Upper lobe of left lung (tissue), 6 donors: ENCODE data around the gene ADD2. TPM values are rescaled to one million over a fixed set of nuclear protein-coding genes. Genes with fewer than 3 reads are reported as not detected.
"Not testable (repeated sequence)": the region's sequence is repeated elsewhere in the genome, so short reads cannot be mapped to it uniquely, and the experiment has no call there.

Experiments
- ATAC-seq, 2 donors: fragments of 200-7000 bp; cut with Tn5 transposase; one replicate each; pipeline ENCODE4 v1.9.1; 2022; ENCODE audit warnings: mild to moderate bottlenecking in 2 of 2, moderate library complexity in 2 of 2; ENCODE audit not compliant: low FRiP score in 2 of 2
- DNase-seq, 2 donors: peaks; one replicate each; pipeline ENCODE4 v3.0.0-alpha.2; 2019 to 2020
- H3K27ac ChIP-seq, 4 donors: fragments of 200-600 bp; sonication (generic); one replicate each; pipeline ENCODE4 v1.5.1; 2016 to 2019
- H3K27me3 ChIP-seq, 4 donors: fragments of 200-600 bp; sonication (generic); one replicate each; pipeline ENCODE4 v1.5.1; 2017 to 2019
- H3K36me3 ChIP-seq, 4 donors: fragments of 200-600 bp; sonication (generic); one replicate each; pipeline ENCODE4 v1.5.1; 2016 to 2019
- H3K4me1 ChIP-seq, 4 donors: fragments of 200-600 bp; sonication (generic); one replicate each; pipeline ENCODE4 v1.5.1; 2018 to 2019
- H3K4me3 ChIP-seq, 4 donors: fragments of 200-600 bp; sonication (generic); one replicate each; pipeline ENCODE4 v1.5.1; 2017 to 2019; ENCODE audit warnings: mild to moderate bottlenecking in 2 of 4, moderate library complexity in 1 of 4
- H3K9me3 ChIP-seq, 4 donors: fragments of 200-600 bp; sonication (generic); one replicate each; pipeline ENCODE4 v1.5.1; 2018 to 2019
- EP300 ChIP-seq, 4 donors: sonication (generic); formaldehyde crosslinking; IDR thresholded peaks; one replicate each; pipeline ENCODE4 v1.5.1; 2017; ENCODE audit warnings: antibody characterized with exemption in 4 of 4, control low read depth in 2 of 4
- POLR2A ChIP-seq, 4 donors: fragments of 450-650 bp; IDR thresholded peaks; one replicate each; pipeline ENCODE4 v1.5.1; 2016 to 2017; ENCODE audit warnings: antibody characterized with exemption in 4 of 4, mild to moderate bottlenecking in 2 of 4
- POLR2AphosphoS5 ChIP-seq, 2 donors: sonication (generic); formaldehyde crosslinking; IDR thresholded peaks; one replicate each; pipeline ENCODE4 v1.5.1; 2017; ENCODE audit warnings: antibody characterized with exemption in 2 of 2
- WGBS, 2 donors: methylation state at CpG; one replicate each; pipeline ENCODE4 v1.1.5; 2017 to 2018; 5-methylcytosine and 5-hydroxymethylcytosine counted together
- total RNA-seq, 6 donors: library from RNA; depleted of rRNA in 4 of 6; stranded (reverse); fragments of >200 nt in 4 of 6; gene quantifications; one replicate each; pipeline versions ENCODE4 v1.1.0 to v1.2.1, GENCODE V29; 2016 to 2021
- TF ChIP-seq, protein P1 (sequence below), 6 experiments: fragments of 450-650 bp in 4 of 6; fragments of 200-600 bp in 2 of 6; sonication (generic) in 2 of 6; IDR thresholded peaks; one replicate each; pipeline ENCODE4 v1.5.1; 2016 to 2019; ENCODE audit warnings: antibody characterized with exemption in 6 of 6
- donor health status: DM: no; HTN: no; CAD: no; lungs with moderate emphysema.
- donor health status: DM: no; HTN: yes; CAD: no; lungs with severe emphysema.

ADD2 gene
- total RNA-seq, 6 donors from 2014 or later = under 0.01 to 3.3 (median 0.50) TPM

- 89 to 94% methylated on average over 2 of the region's 2 CpGs for WGBS, 2 donors
- H3K4me3 ChIP-seq = no peak overlapping the region
- H3K36me3 ChIP-seq = no peaks in the 10 kb centered on the region
- DNase-seq (no peak), ATAC-seq (no peak)
- H3K9me3 ChIP-seq = peaks cover 0 to 4% (median 0%) of the 10 kb centered on the region in 4 donors
- no peak for TF ChIP-seq EP300 (IDR thresholded peaks at IDR 0.05)
- TF ChIP-seq POLR2AphosphoS5 (IDR thresholded peaks at IDR 0.05) = no peak
- TF ChIP-seq POLR2A (IDR thresholded peaks at IDR 0.05) = no peak
- TF ChIP-seq, protein P1, sequence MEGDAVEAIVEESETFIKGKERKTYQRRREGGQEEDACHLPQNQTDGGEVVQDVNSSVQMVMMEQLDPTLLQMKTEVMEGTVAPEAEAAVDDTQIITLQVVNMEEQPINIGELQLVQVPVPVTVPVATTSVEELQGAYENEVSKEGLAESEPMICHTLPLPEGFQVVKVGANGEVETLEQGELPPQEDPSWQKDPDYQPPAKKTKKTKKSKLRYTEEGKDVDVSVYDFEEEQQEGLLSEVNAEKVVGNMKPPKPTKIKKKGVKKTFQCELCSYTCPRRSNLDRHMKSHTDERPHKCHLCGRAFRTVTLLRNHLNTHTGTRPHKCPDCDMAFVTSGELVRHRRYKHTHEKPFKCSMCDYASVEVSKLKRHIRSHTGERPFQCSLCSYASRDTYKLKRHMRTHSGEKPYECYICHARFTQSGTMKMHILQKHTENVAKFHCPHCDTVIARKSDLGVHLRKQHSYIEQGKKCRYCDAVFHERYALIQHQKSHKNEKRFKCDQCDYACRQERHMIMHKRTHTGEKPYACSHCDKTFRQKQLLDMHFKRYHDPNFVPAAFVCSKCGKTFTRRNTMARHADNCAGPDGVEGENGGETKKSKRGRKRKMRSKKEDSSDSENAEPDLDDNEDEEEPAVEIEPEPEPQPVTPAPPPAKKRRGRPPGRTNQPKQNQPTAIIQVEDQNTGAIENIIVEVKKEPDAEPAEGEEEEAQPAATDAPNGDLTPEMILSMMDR (IDR thresholded peaks at IDR 0.05) = no peak
- no peaks in the 10 kb centered on the region for H3K27me3 ChIP-seq
- H3K27ac ChIP-seq = no peak overlapping the region
- H3K4me1 ChIP-seq = no peaks in the 10 kb centered on the region
These were observed 31.7 kb upstream of the ADD2 start for GRCh38 chr2:70799706-70800105.

DNA sequence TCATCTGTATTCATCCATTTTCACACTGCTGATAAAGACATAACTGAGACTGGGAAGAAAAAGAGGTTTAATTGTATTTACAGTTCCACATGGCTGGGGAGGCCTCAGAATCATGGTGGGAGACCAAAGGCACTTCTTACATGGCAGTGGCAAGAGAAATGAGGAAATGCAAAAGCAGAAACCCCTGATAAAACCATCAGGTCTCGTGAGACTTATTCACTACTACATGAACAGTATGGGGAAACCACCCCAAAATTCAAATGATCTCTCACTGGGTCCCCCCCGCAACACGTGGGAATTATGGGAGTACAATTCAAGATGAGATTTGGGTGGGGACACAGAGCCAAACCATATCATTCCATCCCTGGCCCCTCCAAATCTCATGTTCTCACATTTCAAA, 30.0 kb upstream of the ADD2 start:
- H3K27me3 ChIP-seq, H3K36me3 ChIP-seq, DNase-seq, H3K4me1 ChIP-seq, H3K4me3 ChIP-seq, H3K9me3 ChIP-seq, ATAC-seq, H3K27ac ChIP-seq: not testable (repeated sequence)
- WGBS, 2 donors = 73 to 76% methylated on average over 3 of the region's 3 CpGs

- DNase-seq (no peak), ATAC-seq (no peak)
- H3K36me3 ChIP-seq = no peaks in the 10 kb centered on the region
- WGBS, 2 donors = 35 to 45% methylated on average over 2 of the region's 2 CpGs
- H3K27ac ChIP-seq = no peak overlapping the region
- peaks cover 0 to 4% (median 0%) of the 10 kb centered on the region in 4 donors for H3K9me3 ChIP-seq
- H3K27me3 ChIP-seq = no peaks in the 10 kb centered on the region
- H3K4me3 ChIP-seq = no peak overlapping the region
- TF ChIP-seq POLR2A (IDR thresholded peaks at IDR 0.05) = no peak
- TF ChIP-seq EP300 (IDR thresholded peaks at IDR 0.05) = no peak
- TF ChIP-seq, protein P1 (IDR thresholded peaks at IDR 0.05) = no peak
- TF ChIP-seq POLR2AphosphoS5 (IDR thresholded peaks at IDR 0.05) = no peak
- no peaks in the 10 kb centered on the region for H3K4me1 ChIP-seq
These were observed 29.5 kb upstream of the ADD2 start for GRCh38 chr2:70797506-70797905.

- no peak for ATAC-seq
- Histone ChIP-seq H3K27me3 (peaks cover 0 to under 1% (median 0%) of the 10 kb centered on the region in 4 donors), H3K4me1 (no peaks in the 10 kb centered on the region), H3K27ac (no peak overlapping the region), H3K36me3 (no peaks in the 10 kb centered on the region), H3K9me3 (peaks cover 0 to 4% (median 0%) of the 10 kb centered on the region in 4 donors), H3K4me3 (no peak overlapping the region)
- TF ChIP-seq EP300 (IDR thresholded peaks at IDR 0.05) = no peak
- TF ChIP-seq, protein P1 (IDR thresholded peaks at IDR 0.05) = no peak
- no peak for TF ChIP-seq POLR2A (IDR thresholded peaks at IDR 0.05)
- no peak for TF ChIP-seq POLR2AphosphoS5 (IDR thresholded peaks at IDR 0.05)
- WGBS, 2 donors = 71 to 75% methylated on average over 1 of the region's 1 CpG
- no peak for DNase-seq
These were observed 28.3 kb upstream of the ADD2 start for GRCh38 chr2:70796262-70796661.

- H3K36me3 ChIP-seq = no peaks in the 10 kb centered on the region
- 66 to 73% methylated on average over 4 of the region's 4 CpGs for WGBS, 2 donors
- H3K27me3 ChIP-seq = peaks cover 0 to 9% (median 4%) of the 10 kb centered on the region in 4 donors
These were observed 27.4 kb upstream of the ADD2 start for GRCh38 chr2:70795164-70795995.

More at GRCh38 chr2:70795164-70795995, 27.4 kb upstream of the ADD2 start:
- ATAC-seq (no peak), DNase-seq (no peak)
- Histone ChIP-seq H3K9me3 (peaks cover 0 to 4% (median 0%) of the 10 kb centered on the region in 4 donors), H3K27ac (no peak overlapping the region), H3K4me1 (peaks cover under 1 to 4% (median 3%) of the 10 kb centered on the region in 4 donors), H3K4me3 (no peak overlapping the region)
- TF ChIP-seq EP300 (IDR thresholded peaks at IDR 0.05) (no peak), POLR2AphosphoS5 (IDR thresholded peaks at IDR 0.05) (no peak), POLR2A (IDR thresholded peaks at IDR 0.05) (no peak)
- TF ChIP-seq, protein P1 (IDR thresholded peaks at IDR 0.05) = no peak
